IPS-18c (cell line): ENCODE data around the gene CDH20.
"Not testable (repeated sequence)": the region's sequence is repeated elsewhere in the genome, so short reads cannot be mapped to it uniquely, and the experiment has no call there.

Experiments
- H3K4me3 ChIP-seq: 2 replicates; pipeline ENCODE4 v1.7.0; 2013; ENCODE audit warnings: low read depth, mild to moderate bottlenecking, low read length, moderate library complexity; ENCODE audit not compliant: insufficient read depth
- H3K9me3 ChIP-seq: one replicate; pipeline ENCODE4 v1.6.1; 2013; ENCODE audit warnings: mild to moderate bottlenecking, low read length, moderate library complexity; ENCODE audit not compliant: control insufficient read depth, insufficient read depth

The CDH20 gene

DNA sequence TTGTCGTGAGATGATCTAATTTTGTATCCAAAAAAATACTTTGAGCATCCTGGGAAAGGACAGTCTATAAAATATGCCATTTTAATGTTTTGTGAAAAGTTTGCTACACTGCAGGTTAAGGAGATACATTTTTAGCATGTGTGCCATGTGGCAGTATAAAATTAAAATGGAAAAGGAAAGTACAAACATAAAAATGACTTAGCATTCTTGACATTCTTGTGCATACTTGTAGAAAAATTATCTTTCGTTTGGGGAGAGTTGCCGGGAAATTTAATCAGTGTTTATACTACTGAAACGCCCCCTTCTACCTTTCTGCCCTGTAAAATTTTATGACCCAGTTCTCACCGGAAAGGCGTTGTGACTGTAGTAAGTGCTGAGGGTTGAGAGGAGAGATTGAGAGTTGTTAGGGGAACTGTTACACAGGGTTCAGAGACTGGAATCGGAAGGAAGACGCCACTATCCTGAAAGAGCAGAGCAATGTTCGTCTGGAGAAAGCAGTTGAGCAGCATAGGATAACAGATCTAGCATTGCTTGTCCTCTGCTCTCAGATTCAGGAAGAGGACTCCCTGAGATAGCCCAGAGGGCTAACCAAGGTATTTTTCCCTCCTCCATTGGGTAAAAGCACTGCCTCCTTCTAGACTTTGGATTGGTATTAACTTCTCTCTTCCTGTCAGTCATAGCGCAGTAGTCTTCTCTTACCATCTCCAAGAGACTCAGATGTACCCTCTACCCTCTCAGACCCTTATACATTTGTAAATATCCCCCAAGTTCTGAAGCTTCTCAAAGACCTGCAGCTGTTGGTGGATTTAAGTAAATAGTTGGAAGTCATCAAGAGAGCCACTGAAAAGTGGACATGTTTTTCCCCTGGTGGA is 2.7 kb downstream of the CDH20 start:
- H3K4me3 ChIP-seq = no peak overlapping the region
- no peaks in the 10 kb centered on the region for H3K9me3 ChIP-seq

DNA sequence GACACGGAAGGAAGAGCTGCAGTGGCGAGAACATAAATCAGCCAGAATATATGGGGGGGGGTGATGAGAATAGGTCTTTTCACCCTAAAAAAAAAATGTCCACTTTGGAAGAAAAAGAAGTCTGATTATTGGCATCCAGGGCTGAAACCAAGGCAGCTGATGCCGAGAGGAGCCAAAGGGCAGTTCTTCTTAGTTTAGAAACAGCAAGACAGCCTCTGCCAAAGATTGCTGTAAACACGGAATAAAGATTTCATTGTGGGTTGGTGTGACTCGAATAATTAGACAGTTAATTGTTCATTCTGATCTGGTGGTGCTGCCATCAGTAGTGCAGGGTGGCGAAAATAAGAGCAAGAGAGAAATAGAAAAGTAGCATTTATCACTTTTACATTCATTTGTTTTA is 3.5 kb downstream of the CDH20 start:
- Histone ChIP-seq H3K4me3 (no peak overlapping the region), H3K9me3 (no peaks in the 10 kb centered on the region)

DNA sequence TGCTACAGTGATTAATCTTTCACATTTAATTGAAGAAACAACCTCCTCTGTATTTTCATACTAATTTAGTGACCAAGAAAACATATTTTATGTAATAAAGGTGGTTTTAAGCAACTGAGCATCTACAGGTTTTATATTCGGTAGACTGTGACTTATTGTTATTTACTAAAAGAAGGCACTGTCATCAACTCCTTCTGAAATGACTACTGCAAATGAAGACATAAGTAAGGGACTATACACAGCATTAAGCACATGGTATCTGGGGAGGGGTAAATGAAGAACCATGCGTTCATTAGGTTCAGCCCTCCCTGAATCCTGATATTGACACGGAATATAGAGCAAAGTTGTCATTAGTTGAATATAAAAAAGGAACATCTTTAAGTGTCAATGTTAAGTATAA is 4.3 kb downstream of the CDH20 start:
- no peak overlapping the region for H3K4me3 ChIP-seq
- H3K9me3 ChIP-seq = no peaks in the 10 kb centered on the region

DNA sequence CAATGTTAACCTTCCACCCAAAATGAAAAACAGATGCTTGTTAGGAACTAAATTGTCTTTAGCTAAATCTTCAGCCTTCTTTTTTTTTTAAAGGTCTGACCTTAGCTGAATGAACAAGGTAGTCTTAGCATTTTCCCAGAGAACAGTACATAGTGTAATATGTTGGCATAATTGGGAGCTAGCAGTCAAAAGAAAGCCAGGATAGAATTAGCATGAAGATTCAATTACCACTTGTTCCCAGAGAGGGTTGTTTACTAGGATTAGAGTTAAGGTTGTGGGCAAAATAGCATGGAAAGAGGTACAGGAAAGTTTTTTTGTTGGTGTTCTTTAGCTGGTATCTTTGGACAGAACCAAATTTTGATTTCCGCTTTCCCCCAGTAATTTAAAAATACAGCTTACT is 6.9 kb downstream of the CDH20 start:
- Histone ChIP-seq H3K4me3 (no peak overlapping the region), H3K9me3 (no peaks in the 10 kb centered on the region)

DNA sequence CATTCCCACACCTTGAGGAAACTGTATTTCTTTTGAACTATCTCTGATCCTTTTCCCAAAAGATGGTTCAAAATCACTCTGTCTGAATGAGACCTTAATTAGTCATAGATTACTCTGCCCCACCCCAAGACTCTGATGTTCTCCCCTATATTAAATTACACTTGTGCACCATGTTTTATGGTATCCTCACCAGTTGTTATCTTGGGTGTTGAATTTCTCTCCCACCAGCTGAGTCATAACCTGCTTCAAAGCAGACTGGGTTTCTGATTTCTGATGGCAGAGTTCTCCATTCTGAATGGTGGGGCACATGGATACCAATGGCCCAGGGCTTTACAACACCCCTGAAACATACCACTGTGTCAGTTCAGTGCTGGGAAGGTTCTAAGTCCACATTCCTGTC is 15.0 kb downstream of the CDH20 start:
- Histone ChIP-seq H3K4me3 (no peak overlapping the region), H3K9me3 (no peaks in the 10 kb centered on the region)

DNA sequence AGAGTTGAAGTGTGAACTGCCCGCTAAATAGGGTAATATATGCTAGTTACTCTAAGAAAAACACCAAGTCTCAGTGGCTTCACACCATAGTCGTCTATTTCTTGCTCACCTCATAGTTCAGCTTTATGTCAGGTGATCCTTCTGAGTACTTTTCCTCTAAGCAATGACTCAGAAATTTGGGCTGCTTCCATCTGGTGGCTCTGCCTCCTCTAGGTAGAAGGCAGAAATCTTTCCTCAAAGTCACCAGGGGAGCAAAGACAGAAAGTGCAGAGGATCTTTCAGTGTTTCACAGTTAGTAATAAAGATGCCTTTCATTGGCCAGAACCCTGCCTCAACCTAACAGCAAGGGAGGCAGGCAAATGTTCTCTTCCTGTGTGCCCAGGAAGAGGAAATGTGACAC is 17.3 kb downstream of the CDH20 start:
- Histone ChIP-seq H3K4me3 (no peak overlapping the region), H3K9me3 (no peaks in the 10 kb centered on the region)

DNA sequence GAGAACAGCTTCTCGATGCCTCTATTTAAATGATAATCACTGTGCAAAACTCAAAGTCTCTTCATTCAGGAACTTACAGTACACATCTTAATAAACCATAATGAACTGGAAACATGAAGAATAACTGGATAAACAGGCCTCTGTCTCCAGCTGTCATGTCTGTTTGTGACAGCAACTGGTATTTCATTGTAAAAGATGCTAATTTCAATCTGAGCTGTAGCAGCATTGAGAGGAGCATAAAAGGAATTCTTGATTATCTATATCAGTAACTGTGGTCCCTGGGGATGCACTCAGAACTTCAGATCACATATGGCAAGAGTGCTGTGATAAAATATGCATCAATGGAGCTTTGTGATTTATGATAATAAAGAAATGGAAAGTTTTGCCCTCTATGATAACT is 18.8 kb downstream of the CDH20 start:
- H3K4me3 ChIP-seq = no peak overlapping the region
- H3K9me3 ChIP-seq = no peaks in the 10 kb centered on the region

DNA sequence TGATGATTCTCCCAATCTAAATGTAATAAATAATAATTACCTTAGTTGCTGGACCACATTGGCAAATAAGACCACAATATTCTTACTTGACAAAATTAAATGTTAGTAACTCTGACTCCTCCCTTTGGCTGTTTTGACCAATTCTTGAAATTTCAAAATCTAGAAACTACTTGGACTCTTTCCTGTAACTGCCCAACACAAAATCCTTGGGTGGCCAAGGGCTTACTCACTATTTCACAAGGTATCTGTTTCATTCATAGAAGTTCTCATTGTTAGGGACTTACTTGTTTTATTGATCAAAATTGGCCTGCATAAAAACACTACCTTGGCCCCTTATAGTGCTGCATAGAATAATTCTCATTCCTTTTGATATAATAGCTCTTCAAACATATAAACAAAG is 19.4 kb downstream of the CDH20 start:
- H3K4me3 ChIP-seq = no peak overlapping the region

DNA sequence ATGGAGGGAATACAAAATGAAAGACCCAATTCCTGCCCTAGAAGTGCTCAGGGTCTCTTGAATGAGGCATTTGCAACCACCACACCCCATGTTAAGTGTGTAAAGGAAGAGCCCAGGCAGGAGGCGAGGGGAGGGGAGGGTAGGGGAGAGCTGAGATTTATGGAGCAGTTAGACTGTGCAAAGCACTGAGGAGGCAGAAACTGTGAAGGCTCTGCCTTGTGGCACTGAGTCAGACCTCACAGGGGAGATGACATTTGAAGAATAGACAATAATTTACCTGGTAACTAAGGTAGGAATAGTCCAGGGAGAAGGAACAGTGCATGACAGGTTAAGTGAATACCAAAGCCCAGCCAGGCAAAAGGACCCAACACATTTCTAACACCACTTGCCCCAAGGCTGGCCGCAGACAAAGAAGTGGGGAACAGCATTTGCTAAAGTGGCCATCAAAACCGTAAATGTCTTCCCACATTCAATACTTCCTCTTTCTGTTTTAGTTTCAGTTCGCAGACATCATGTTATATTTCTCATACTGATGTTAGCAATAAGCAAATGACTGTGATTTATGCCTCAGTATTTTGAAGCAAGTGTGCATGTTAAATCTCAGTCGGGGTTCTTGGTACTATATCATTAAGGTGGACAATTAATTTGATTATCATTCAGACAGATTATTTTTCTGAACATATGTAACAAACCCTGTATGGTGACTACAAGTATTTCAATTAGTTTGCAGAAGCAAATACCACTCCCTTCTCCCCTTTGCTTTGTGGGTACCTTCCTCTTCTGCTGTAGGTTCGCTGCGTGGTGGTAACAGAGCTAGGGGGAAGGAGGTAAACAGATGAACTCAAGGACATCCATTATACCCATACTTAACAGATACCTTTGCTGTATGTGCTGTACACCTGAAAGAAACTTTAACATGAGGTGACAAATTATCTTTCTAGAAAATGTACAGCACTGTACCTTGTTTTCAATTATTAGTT is 27.5 kb downstream of the CDH20 start:
- H3K4me3 ChIP-seq = no peak overlapping the region
- H3K9me3 ChIP-seq = no peaks in the 10 kb centered on the region

More for the DNA sequence above, 19.4 kb downstream of the CDH20 start:
- no peaks in the 10 kb centered on the region for H3K9me3 ChIP-seq

DNA sequence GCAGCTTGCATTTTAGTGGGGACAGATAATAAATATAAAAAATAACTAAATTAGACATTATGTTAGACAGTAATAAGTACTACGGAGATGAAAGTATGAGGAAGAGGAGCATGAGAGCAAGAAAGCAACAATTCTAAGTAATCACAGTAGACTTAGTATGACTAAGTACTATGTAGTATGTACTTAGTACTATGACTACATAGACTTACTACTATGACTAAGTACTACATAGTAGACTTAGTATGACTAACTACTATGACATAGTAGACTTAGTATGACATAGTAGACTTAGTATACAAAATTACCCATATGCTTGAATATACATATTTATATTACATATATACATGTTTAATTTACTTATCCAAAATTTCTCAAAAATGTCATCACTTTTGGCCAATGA is 29.3 kb downstream of the CDH20 start:
- no peaks in the 10 kb centered on the region for H3K9me3 ChIP-seq
- no peak overlapping the region for H3K4me3 ChIP-seq

DNA sequence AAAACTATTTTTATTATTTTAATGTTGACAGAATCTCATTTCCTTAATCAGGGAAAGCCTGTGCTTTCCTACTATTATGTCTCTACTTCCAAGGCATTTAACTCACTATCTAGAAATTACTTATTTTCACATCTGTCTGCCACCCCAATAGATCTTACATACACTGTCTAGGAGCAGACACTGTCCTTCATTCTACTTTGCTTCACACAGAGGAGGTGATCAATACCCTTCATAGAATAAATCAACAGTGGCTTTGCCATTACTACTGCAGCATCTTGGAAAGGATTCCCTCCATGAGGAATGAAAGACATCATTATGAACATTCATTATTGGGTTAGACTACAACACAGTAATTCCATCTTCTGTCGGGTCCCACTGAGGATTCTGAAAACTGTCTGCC is 31.7 kb downstream of the CDH20 start:
- Histone ChIP-seq H3K9me3 (no peaks in the 10 kb centered on the region), H3K4me3 (no peak overlapping the region)

DNA sequence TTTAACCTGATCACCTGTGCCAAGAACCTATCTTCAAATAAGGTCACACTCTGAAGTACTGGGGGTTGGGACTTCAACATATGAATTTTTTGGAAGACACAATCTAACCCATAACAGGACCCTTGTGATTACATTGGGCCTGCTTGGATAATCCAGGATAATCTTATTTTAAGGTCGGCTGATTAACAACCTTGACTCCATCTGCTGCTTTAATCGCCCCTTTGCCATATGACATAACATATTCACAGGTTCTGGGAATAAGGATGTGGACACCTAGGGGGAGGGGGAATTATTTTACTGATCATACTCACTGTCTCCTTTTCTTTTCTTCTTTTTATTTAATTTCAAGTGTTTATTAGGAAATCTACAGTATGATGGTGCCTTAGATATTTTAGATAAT is 34.8 kb downstream of the CDH20 start:
- Histone ChIP-seq H3K9me3 (no peaks in the 10 kb centered on the region), H3K4me3 (no peak overlapping the region)

DNA sequence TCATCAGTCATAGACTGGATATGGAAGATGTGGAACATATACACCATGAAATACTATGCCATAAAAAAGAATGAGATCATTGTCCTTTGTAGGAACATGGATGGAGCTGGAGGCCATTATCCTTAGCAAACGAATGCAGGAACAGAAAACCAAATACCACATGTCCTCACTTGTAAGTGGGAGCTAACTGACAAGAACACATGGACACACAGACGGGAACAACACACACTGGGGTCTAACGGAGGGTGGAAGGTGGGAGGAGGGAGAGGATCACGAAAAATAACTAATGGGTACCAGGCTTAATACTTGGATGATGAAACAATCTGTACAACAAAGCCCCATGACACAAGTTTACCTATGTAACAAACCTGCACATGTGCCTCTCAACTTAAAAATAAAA is 36.4 kb downstream of the CDH20 start:
- not testable (repeated sequence) for H3K4me3 ChIP-seq, H3K9me3 ChIP-seq

DNA sequence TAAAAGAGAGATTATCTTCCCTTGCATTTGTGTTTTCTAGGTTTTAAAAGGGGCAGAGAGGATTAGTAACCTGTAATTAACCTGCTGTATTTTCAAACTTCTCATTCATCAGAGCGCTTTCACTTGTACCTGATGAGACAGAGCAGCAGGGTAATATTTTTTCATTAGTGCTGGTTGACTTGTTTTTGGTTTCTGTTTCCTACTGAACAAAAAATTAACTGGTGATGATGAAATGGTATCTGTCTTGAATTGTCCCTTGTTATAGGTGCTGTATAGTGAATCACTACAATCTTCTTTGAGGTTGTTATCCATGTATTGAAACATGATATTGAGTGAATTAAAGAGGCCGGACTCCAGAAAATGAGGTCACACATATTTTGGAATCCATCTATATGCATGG is 37.9 kb downstream of the CDH20 start:
- no peak overlapping the region for H3K4me3 ChIP-seq
- no peaks in the 10 kb centered on the region for H3K9me3 ChIP-seq

DNA sequence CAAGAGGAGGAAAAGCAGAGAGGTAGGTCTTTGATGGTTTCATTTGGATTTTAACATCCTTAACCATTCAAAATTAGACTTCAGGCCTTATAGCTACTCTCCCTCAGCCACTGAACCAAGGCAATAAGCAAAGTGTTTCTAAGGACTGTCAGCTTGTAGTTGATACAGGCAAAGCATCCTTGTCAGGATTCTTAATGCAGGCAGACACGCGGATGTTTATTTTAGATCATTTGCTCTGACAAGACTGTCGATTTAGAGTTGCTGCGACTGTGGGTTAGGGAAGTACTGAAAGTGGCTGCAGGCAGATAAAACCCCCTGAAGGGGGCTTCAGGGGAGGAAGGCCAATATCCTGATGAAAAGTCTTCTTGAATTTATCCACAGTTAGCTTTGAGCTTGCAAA is 46.6 kb downstream of the CDH20 start:
- no peak overlapping the region for H3K4me3 ChIP-seq
- H3K9me3 ChIP-seq = no peaks in the 10 kb centered on the region

DNA sequence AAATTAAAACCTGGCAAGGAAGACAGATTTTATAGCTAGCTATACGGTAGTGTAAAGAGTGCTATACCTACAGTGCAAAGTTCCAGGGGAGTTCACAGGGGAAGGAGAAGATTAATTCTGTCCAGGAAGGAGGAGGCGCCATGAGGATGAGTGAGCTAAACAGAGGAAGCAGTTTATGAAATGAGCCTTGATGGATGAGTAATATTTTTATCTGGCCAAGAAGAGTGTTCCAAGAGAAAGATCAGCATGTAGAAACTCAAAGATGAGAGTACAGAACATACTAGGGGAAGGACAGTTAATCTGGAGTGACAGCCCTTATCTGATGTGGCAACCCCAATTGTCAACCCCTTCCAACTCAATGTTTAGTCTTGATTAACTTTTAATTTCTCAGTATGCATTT is 54.8 kb downstream of the CDH20 start:
- no peaks in the 10 kb centered on the region for H3K9me3 ChIP-seq
- H3K4me3 ChIP-seq = no peak overlapping the region

DNA sequence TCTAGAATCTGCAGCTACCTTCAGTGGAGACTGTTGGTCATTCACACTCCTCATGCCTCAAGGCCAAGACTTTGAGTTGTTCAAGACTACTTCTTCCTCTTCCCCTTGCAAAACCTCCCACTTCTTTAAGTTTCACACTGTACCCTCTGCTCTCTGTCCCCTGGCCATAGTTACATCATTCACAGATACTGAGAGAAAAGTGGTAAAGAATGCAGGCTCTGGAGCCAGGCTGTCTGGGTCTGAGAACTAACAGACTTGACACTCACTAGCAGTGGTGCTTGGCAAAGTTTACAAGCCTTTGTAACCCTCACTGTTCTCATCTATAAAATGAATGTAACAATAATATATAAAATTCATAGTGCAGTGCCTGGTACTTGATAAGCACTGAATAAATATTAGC is 61.8 kb downstream of the CDH20 start:
- H3K9me3 ChIP-seq = no peaks in the 10 kb centered on the region
- no peak overlapping the region for H3K4me3 ChIP-seq

DNA sequence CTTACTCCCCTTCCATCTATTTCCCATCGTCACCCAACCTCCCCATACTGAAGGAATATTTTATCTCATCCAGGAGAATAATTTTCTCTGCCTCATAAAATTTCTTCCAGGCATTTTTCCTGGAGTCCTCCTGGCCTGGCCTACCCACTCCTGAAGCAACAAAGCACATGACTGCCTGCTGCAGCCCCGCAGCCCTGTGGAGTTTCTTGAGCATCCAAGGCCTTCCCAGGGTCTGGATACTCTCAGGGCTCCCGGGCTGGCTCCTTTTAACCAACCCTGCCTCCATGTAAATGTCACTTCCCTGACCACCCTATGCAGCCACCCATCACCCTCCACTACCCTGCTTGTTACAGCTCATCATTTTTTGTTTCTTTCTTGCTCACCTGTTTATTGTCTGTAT is 64.0 kb downstream of the CDH20 start:
- Histone ChIP-seq H3K9me3 (no peaks in the 10 kb centered on the region), H3K4me3 (no peak overlapping the region)
